Caco-2 (cell line): Measurements from ENCODE around the gene GATA3. TPM values are rescaled to one million over a fixed set of nuclear protein-coding genes. Genes with fewer than 3 reads are reported as not detected.

Source experiments
- BruUV-seq: library from RNA; stranded (reverse); fragments of 400-500 nt; replicated peaks from 2 replicates; lab custom pipeline; 2021; lab: Mats Ljungman, UMichigan
- CTCF ChIA-PET: fragments of 300-600 bp; sonication (Branson Sonifier 250); formaldehyde crosslinking; loops from one replicate; lab custom pipeline; 2022; ENCODE audit warnings: antibody characterized with exemption; lab: Charles Lee
- POLR2A ChIA-PET: fragments of 300-600 bp; sonication (Branson Sonifier 250); formaldehyde crosslinking; loops from one replicate; lab custom pipeline; 2022; ENCODE audit warnings: antibody characterized with exemption; lab: Charles Lee
- DNase-seq, 2 experiments: peaks; one replicate each; pipeline versions ENCODE4 v3.0.0 to v3.0.0-alpha.2; 2020 to 2022
- H3K27me3 ChIP-seq: replicated peaks from 2 replicates; pipeline ENCODE4 v1.6.0; 2011; ENCODE audit warnings: low read length; ENCODE audit not compliant: control insufficient read depth, insufficient read depth
- H3K36me3 ChIP-seq: 2 replicates; pipeline ENCODE4 v1.5.1; 2011; ENCODE audit warnings: low read length; ENCODE audit not compliant: control insufficient read depth, insufficient read depth
- H3K4me1 ChIP-seq: fragments of 250-450 bp; sonication (Bioruptor Pico); 2 replicates; pipeline ENCODE4 v1.5.1; 2020; ENCODE audit warnings: mild to moderate bottlenecking
- H3K4me3 ChIP-seq: 2 replicates; pipeline ENCODE4 v1.5.1; 2011; ENCODE audit warnings: low read depth, mild to moderate bottlenecking, control low read depth, low read length
- H3K9me3 ChIP-seq: fragments of 250-450 bp; sonication (Bioruptor Pico); 2 replicates; pipeline ENCODE4 v1.5.1; 2020; ENCODE audit warnings: mild to moderate bottlenecking, moderate library complexity
- H3K27ac Mint-ChIP-seq: one replicate; pipeline ENCODE4 v1.8.0; 2022; ENCODE audit warnings: mixed read lengths; ENCODE audit not compliant: unreplicated experiment
- H3K27me3 Mint-ChIP-seq: one replicate; pipeline ENCODE4 v1.8.0; 2022; ENCODE audit warnings: mixed read lengths; ENCODE audit not compliant: insufficient read depth, unreplicated experiment
- H3K36me3 Mint-ChIP-seq: one replicate; pipeline ENCODE4 v1.8.0; 2022; ENCODE audit warnings: mild to moderate bottlenecking, mixed read lengths; ENCODE audit not compliant: insufficient read depth, unreplicated experiment
- H3K4me1 Mint-ChIP-seq: one replicate; pipeline ENCODE4 v1.8.0; 2022; ENCODE audit warnings: low read depth, mixed read lengths; ENCODE audit not compliant: unreplicated experiment
- H3K4me3 Mint-ChIP-seq: one replicate; pipeline ENCODE4 v1.8.0; 2022; ENCODE audit warnings: mild to moderate bottlenecking, moderate library complexity, mixed read lengths; ENCODE audit not compliant: unreplicated experiment
- H3K9me3 Mint-ChIP-seq: one replicate; pipeline ENCODE4 v1.8.0; 2022; ENCODE audit warnings: mixed read lengths; ENCODE audit not compliant: unreplicated experiment
- CTCF ChIP-seq, 2 experiments: fragments of 200-600 bp in 1 of 2; IDR thresholded peaks; 1 replicate in 1 of 2; 2 replicates in 1 of 2; pipeline versions ENCODE4 v1.5.1 to v1.8.0; 2011 to 2022; ENCODE audit warnings: antibody characterized with exemption in 1 of 2, control low read depth in 1 of 2, inconsistent platforms in 1 of 2, low read depth in 1 of 2, low read length in 1 of 2, mild to moderate bottlenecking in 1 of 2, moderate library complexity in 1 of 2; ENCODE audit not compliant: insufficient read depth in 1 of 2, severe bottlenecking in 1 of 2, unreplicated experiment in 1 of 2
- intact Hi-C: fragments of 100-400 bp; cut with micrococcal nuclease; formaldehyde crosslinking; loops from one replicate; pipeline ENCODE4 v1.10.0; 2022; ENCODE audit not compliant: unreplicated experiment
- total RNA-seq: library from RNA; stranded (reverse); gene quantifications from 2 replicates; pipeline ENCODE4 v1.2.3, GENCODE V29; 2022

Gene GATA3
- total RNA-seq, 1 experiment from 2014 or later, result 27.7 TPM

- intact Hi-C loops, result no loop called here
- Histone ChIP-seq H3K36me3 (no peaks in the 10 kb centered on the region), H3K4me3 (no peak overlapping the region), H3K9me3 (no peaks in the 10 kb centered on the region), H3K27me3 (no peaks in the 10 kb centered on the region), H3K4me1 (peaks cover 28% of the 10 kb centered on the region)
- H3K4me1 Mint-ChIP-seq, result peaks cover 35% of the 10 kb centered on the region
- H3K27ac Mint-ChIP-seq, result no peak overlapping the region
- no peaks in the 10 kb centered on the region for H3K27me3 Mint-ChIP-seq
- no peaks in the 10 kb centered on the region for H3K36me3 Mint-ChIP-seq
- no peak overlapping the region for H3K4me3 Mint-ChIP-seq
- no peak for TF ChIP-seq CTCF (IDR thresholded peaks at IDR 0.05; ENCODE audit: insufficient read depth in 1 of 2, low read depth in 1 of 2, low read length in 1 of 2, severe bottlenecking in 1 of 2, unreplicated experiment in 1 of 2)
- ChIA-PET CTCF (no interaction called here), POLR2A (no interaction called here)
- no TSS peak for BruUV-seq
- DNase-seq, result no peak
- no peaks in the 10 kb centered on the region for H3K9me3 Mint-ChIP-seq
Measured at GRCh38 chr10:8042721-8043568, 11.5 kb upstream of the GATA3 start.

DNA sequence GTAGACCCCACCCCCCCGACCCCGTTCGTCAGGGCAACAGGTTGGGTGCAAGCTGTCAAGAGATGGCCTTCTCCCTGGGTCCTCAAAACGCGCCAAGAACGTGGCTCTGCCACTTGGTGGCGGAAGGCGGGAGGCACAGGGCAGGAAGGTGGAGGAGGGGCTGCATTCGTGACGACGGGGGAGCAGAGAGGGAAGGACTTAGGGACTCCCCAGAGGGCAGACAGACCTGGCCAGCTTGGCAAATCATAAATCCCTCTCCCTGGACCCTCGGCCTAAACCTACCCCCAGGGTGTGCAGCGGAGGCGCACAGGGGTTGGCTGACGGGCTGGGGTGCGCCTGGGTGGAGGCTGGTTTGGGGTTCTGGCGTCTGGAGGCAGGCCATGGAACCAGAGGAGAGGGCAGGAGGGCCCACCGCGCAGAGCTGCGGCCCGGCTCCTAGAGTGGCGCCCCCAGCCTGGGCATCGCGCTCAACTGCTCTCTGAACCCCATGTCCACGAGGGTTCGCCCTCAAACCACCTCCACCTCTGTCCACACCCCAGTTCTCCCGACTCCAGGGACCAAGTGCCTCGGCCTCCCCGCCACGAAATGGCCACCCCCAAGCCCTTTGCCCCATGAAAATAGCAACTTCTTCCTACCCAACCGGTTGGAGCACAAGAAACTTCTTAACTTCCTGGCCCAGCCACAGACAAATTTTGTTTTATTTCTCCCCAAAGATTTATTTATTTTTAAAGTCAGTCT lies 10.8 kb upstream of the GATA3 start:
- no TSS peak for BruUV-seq
- intact Hi-C loops, result no loop called here
- peaks cover 30% of the 10 kb centered on the region for H3K4me1 Mint-ChIP-seq
- H3K27ac Mint-ChIP-seq, result no peak overlapping the region
- Histone ChIP-seq H3K4me3 (no peak overlapping the region), H3K4me1 (peaks cover 28% of the 10 kb centered on the region), H3K9me3 (no peaks in the 10 kb centered on the region), H3K36me3 (no peaks in the 10 kb centered on the region), H3K27me3 (no peaks in the 10 kb centered on the region)
- no peak for TF ChIP-seq CTCF (IDR thresholded peaks at IDR 0.05; ENCODE audit: insufficient read depth in 1 of 2, low read depth in 1 of 2, low read length in 1 of 2, severe bottlenecking in 1 of 2, unreplicated experiment in 1 of 2)
- no peak overlapping the region for H3K4me3 Mint-ChIP-seq
- H3K9me3 Mint-ChIP-seq, result no peaks in the 10 kb centered on the region
- CTCF ChIA-PET, result no interaction called here
- POLR2A ChIA-PET, result no interaction called here
- H3K27me3 Mint-ChIP-seq, result no peaks in the 10 kb centered on the region
- DNase-seq, result no peak
- H3K36me3 Mint-ChIP-seq, result no peaks in the 10 kb centered on the region

GRCh38 chr10:8044331-8044907 lies 10.1 kb upstream of the GATA3 start:
- H3K4me3 Mint-ChIP-seq, result peak overlapping the region; percentile 76

More at GRCh38 chr10:8044331-8044907, 10.1 kb upstream of the GATA3 start:
- no TSS peak for BruUV-seq
- no peak for DNase-seq
- intact Hi-C loops, result no loop called here
- Histone ChIP-seq H3K9me3 (no peaks in the 10 kb centered on the region), H3K27me3 (no peaks in the 10 kb centered on the region), H3K36me3 (no peaks in the 10 kb centered on the region), H3K4me1 (peaks cover 24% of the 10 kb centered on the region), H3K4me3 (peak overlapping the region; percentile 43; the same call in 1 of the 2 replicates)
- Mint-ChIP-seq H3K36me3 (no peaks in the 10 kb centered on the region), H3K27me3 (no peaks in the 10 kb centered on the region), H3K27ac (peak overlapping the region; percentile 65), H3K4me1 (peaks cover 28% of the 10 kb centered on the region), H3K9me3 (no peaks in the 10 kb centered on the region)
- CTCF ChIA-PET, result no interaction called here
- TF ChIP-seq CTCF (IDR thresholded peaks at IDR 0.05; ENCODE audit: insufficient read depth in 1 of 2, low read depth in 1 of 2, low read length in 1 of 2, severe bottlenecking in 1 of 2, unreplicated experiment in 1 of 2), result no peak
- POLR2A ChIA-PET, result no interaction called here
